8988T (cell line): Measurements from ENCODE around the gene SAXO1.

Source experiments
- DNase-seq: peaks from one replicate; pipeline ENCODE4 v3.0.0; 2011

The SAXO1 gene

DNA sequence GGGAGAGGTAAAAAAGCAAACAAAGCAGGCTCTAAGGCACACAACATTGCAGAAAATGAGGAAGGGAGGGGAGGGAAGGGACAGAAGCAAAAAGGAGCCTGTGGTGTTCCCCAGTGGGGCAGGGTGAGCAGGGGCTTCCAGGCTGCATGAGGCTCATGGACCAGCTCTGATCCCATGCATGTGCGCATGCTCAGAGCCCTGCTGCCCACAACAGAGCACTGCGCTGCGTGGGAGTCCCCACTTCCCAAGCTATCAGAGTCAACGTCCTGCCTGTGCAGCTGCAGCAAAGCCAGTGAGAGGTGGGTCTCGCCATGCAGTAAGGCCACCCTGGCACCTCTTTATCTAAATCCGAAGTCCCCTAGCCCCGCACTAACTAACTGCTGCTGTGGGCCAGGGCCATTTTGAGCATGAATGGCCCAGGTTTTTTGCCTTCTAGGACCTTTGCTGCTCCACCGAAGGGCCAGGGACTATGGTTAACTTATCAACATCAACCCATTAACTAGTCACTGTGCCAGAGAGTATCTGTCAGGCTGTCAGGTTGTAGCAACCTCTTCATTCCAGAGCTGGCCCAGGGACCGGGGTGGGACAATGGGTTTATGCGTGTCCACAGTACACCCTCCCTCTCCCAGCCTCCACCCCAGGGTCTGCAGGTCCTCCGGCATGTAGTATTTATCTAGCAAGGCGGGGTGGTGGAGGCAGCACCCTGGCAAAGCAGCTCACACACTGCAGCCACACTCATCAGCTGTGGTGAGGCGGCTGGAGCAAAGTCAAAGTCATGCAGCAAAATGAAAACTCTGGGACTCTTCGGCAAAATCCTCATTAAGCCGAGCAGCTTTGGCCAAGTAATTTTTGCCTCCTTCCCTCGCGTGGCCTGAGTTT lies 123.6 kb downstream of the SAXO1 start:
- DNase-seq = no peak

- no peak for DNase-seq
Measured at GRCh38 chr9:18907927-18908625, 124.9 kb downstream of the SAXO1 start.

- peak; percentile 41 for DNase-seq
Measured at GRCh38 chr9:18906656-18907395, 126.2 kb downstream of the SAXO1 start.

GRCh38 chr9:18905883-18906629 lies 127.0 kb downstream of the SAXO1 start:
- DNase-seq = no peak

DNA sequence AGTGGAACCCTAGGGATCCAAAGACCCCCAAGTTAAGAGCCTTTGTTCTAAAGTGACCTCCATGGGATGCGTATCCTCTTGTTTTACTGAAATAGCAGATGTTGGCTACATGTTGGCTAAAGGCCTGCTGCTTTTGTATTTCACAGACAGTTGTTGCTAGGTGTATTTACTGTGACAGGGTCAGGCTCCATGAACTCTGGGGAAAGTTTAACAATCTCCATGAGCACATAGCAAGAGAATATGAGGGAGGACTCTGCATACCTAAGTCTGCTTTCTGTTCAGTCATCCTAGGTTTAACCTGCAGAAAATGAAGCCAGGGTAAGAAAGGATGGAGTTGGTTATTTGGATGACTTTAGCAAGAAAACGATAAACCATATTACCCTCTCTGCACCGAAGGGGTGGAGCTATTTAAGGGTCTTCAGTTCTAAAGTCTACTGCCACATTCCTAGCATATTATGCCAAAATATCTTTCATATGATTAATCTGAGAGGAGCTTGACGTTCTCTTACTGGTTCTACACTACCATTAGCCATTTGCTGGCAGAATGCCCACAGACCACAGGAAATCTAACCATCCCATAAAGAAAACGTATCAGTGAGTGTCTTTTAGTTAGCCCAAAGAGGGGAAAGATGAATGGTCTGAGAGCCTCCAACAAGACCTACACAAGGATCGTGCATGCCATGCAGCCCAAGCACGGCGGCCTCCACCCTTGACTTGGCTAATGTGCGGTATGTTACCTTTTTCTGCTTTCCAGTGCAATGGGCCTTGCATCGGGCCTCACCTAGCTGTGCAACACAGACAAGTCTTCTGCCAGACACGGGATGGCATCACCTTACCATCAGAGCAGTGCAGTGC lies 127.8 kb downstream of the SAXO1 start:
- DNase-seq = no peak

DNA sequence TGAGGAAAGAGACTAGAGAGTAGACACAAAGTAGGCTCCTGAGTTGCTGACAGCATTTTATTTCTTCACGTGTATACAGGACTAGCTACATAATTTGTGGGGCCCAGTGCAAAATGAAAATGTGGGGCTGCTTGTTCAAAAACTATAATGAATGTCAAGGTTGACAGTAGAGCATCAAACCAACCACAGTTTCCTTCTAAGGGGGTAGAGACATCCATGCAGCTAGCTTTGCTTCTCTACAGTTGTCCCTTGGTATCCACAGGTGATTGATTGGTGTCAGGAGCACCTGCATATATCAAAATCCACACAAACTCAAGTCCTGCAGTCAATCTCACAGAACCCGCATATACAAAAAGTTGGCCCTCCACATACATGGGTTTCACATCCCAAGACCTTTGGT lies 129.6 kb downstream of the SAXO1 start:
- DNase-seq = no peak

DNA sequence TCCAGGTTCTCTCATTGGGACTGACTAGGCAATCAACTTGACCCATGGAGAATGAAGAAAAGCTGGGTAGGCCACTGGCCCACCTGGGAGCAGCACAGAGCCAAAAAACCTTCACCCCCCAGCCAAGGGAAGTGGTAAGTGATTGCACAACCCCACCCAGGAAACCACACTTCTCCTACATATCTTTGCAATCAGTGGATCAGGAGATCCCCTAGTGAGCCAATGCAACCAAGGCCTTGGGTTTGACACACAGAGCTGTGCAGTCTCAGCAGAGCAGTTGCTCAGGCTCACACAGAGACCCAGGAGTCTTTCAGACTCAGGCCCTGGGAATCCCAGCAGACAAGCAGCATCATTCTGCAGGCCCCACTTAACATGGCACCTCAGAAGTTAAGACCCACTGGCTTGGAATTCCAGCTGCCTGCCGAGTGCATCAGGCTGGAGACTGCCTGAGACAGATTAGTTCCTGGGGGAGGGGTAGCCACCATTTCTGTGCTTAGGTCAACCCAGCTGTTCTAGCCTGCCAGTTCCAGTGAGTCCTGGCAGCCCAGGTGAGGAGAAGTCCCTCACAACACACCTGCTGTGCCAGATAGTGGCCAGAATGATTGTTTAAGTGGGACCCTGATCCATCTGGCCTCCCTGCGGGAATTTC lies 136.4 kb downstream of the SAXO1 start:
- no peak for DNase-seq

DNA sequence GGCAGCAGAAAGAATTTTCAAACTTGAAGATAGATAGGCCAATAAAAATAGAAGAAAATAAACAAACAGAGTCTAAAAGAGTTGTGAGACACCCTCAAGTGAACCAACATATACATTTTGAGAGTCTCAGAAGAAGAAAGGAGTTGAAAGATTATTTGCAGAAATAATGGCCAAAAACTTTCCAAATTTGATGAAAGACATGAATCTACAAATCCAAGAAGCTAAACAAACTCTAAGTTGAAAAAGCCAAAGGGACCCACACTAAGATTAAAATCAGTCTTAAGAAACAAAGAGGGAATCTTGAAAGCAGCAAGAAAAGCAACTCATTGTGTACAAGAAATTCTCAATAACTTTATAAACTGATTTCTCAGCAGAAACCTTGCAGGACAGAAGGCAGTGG lies 137.0 kb downstream of the SAXO1 start:
- DNase-seq = no peak

- DNase-seq = no peak
Measured at GRCh38 chr9:18893491-18893890, 139.5 kb downstream of the SAXO1 start.

- DNase-seq = no peak
Measured at GRCh38 chr9:18893046-18893445, 140.0 kb downstream of the SAXO1 start.

DNA sequence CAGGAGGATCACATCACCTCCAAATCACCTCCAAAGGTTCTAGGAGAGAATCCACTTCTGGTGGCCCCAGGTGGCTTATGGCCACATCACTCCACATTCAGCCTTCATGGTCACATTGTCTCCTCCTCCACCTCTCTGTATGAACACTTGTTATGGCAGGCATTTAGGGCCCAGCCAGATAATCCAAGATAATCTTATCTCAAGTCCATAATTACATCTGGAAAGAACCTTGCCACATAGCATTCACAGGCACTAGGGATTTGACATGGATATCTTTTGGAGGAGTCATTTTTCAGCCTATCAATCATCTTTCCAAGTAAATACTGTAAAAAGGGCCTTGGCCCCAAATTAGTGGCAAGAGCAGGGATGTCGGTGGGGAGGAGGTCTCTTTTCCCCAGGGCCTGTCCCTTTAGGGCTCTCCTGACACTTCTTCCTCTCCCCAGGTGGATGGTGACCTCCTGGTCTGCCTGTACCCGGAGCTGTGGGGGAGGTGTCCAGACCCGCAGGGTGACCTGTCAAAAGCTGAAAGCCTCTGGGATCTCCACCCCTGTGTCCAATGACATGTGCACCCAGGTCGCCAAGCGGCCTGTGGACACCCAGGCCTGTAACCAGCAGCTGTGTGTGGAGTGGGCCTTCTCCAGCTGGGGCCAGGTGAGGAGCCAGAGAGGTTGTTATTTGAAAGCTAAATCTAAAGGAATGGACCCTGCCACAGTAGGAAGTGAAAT lies 140.9 kb downstream of the SAXO1 start:
- no peak for DNase-seq

DNA sequence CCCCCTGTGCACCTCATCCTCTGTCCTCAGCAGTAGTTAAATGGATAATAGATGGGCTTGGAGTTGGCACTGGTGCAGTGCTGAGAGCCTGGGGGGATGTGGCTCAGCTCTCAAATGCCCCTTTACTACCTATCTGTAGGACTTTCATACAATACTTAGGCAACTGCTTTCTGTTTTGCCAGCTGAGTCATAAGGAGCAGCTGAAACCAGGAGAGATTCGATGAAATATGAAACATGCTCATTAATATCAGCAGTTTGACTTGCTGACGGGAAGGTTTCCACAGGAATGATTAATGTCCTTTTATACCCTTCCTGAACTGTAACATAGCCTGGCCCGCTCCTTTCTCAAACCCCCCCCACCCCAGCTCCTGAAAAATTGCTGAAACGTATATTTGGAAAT lies 142.6 kb downstream of the SAXO1 start:
- DNase-seq = no peak

- DNase-seq = no peak
Measured at GRCh38 chr9:18889550-18889949, 143.5 kb downstream of the SAXO1 start.

GRCh38 chr9:18888290-18888689 lies 144.7 kb downstream of the SAXO1 start:
- DNase-seq = no peak

DNA sequence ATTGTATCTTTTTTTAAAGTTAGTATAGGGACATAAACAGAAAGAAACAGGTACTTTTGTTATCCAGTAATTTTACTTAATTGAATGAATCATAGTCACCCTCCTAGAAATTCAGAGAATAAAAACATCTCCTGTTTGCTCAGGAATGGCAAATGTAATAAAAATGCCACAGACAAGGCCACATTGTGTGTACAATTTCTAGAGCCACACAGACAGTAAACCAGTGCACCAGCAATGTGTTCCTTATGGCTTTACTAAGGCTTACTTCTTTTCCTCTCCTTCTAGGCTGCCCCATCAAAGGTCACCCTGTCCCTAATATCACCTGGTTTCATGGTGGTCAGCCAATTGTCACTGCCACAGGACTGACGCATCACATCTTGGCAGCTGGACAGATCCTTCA lies 145.5 kb downstream of the SAXO1 start:
- DNase-seq = no peak

DNA sequence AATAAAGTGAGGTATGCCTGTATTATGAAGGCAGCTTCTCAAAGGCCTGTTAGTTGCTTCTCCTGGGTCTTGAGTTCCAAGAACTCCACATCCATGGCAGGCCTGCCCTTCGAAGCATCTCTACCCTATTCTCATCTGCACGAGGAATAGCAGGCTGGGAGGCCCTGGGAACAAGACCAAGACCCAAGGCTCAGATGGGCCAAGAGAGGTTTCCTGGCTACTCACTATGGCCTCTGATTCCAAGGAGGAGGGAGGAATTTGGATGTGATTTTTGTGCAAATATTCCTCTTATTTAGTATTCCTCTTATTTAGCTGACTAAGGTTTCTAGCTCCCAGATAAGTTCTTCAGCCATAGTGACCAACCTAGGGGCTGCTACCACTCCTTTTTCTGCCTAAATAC lies 151.3 kb downstream of the SAXO1 start:
- DNase-seq = no peak

- no peak for DNase-seq
Measured at GRCh38 chr9:18877984-18878383, 155.0 kb downstream of the SAXO1 start.
